Measurements from ENCODE around the gene FMNL1.

FMNL1 gene

DNA sequence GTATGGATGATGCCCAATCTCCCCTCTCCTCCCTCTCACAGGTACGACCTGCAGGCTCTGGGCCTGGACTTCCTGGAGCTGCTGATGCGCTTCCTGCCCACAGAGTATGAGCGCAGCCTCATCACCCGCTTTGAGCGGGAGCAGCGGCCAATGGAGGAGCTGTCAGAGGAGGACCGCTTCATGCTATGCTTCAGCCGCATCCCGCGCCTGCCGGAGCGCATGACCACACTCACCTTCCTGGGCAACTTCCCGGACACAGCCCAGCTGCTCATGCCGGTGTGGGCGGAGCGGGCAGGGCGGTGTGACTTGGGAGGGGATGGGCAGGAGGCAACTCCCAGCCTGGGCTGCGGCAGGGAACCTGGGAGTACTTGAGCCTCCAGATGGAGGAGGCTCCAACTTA lies 22.1 kb downstream of the FMNL1 start:
- no peak overlapping the region for H2AFZ ChIP-seq (ENCODE audit: low read depth, low read length)
- H3K9me3 ChIP-seq (ENCODE audit: insufficient read depth, low read length, severe bottlenecking) = no peaks in the 10 kb centered on the region
- no peaks in the 10 kb centered on the region for H3K79me2 ChIP-seq (ENCODE audit: insufficient read depth, low read length)
- DNase-seq (no peak), ATAC-seq (ENCODE audit: insufficient read depth, low read depth) (no peak)
- H3K4me2 ChIP-seq (ENCODE audit: insufficient read depth, low read length) = no peak overlapping the region
- TF ChIP-seq, protein P1, sequence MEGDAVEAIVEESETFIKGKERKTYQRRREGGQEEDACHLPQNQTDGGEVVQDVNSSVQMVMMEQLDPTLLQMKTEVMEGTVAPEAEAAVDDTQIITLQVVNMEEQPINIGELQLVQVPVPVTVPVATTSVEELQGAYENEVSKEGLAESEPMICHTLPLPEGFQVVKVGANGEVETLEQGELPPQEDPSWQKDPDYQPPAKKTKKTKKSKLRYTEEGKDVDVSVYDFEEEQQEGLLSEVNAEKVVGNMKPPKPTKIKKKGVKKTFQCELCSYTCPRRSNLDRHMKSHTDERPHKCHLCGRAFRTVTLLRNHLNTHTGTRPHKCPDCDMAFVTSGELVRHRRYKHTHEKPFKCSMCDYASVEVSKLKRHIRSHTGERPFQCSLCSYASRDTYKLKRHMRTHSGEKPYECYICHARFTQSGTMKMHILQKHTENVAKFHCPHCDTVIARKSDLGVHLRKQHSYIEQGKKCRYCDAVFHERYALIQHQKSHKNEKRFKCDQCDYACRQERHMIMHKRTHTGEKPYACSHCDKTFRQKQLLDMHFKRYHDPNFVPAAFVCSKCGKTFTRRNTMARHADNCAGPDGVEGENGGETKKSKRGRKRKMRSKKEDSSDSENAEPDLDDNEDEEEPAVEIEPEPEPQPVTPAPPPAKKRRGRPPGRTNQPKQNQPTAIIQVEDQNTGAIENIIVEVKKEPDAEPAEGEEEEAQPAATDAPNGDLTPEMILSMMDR (IDR thresholded peaks at IDR 0.05; ENCODE audit: borderline replicate concordance, extremely low read depth, low read length, poor library complexity, severe bottlenecking) = no peak
- TF ChIP-seq EZH2 (IDR thresholded peaks at IDR 0.05; ENCODE audit: borderline replicate concordance, low read depth, low read length, severe bottlenecking) = no peak
- H3K4me3 ChIP-seq (ENCODE audit: low read depth in 1 of 2, low read length in 2 of 2) = no peak overlapping the region
- peaks cover 22% of the 10 kb centered on the region for H4K20me1 ChIP-seq (ENCODE audit: insufficient read depth, low read length)
- no peaks in the 10 kb centered on the region for H3K27me3 ChIP-seq (ENCODE audit: insufficient read depth, low read length, poor library complexity)
- peaks cover 84% of the 10 kb centered on the region for H3K36me3 ChIP-seq (ENCODE audit: insufficient read depth, low read length)
- H3K27ac ChIP-seq (ENCODE audit: low read length) = no peak overlapping the region
- H3K4me1 ChIP-seq (ENCODE audit: insufficient read depth, low read length) = no peaks in the 10 kb centered on the region
- no peak overlapping the region for H3K9ac ChIP-seq (ENCODE audit: low read depth, low read length)

DNA sequence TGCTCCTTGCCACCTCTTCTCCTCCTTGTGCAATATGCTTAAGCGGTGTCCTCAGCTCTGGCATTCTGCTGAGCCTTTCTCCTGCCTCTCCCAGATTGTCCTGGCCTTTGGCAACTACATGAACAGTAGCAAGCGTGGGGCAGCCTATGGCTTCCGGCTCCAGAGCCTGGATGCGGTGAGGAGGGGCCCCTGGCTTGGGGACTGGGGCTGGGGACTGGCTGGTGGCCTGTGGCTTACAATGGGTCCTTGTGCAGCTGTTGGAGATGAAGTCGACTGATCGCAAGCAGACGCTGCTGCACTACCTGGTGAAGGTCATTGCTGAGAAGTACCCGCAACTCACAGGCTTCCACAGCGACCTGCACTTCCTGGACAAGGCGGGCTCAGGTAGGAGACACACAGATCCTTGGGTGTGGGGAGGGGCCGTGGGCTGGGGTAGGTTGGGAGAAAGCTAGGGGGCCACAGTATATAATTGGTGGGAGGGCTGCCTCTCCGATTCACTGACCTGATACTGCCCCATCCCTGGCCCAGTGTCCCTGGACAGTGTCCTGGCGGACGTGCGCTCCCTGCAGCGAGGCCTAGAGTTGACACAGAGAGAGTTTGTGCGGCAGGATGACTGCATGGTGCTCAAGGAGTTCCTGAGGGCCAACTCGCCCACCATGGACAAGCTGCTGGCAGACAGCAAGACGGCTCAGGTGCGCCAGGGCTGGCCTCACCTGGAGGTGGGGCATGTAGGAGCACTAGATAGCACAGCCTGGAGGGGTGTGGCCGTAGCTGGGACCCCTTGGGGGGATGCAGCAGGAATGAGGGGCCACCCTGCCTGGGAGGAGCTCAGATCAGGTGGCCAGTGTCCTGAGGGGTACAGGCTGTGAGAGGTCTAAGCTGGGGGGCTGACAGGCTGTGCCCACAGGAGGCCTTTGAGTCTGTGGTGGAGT lies 23.3 kb downstream of the FMNL1 start:
- Histone ChIP-seq H3K4me3 (ENCODE audit: low read depth in 1 of 2, low read length in 2 of 2) (no peak overlapping the region), H3K79me2 (ENCODE audit: insufficient read depth, low read length) (no peaks in the 10 kb centered on the region), H4K20me1 (ENCODE audit: insufficient read depth, low read length) (peaks cover 20% of the 10 kb centered on the region), H2AFZ (ENCODE audit: low read depth, low read length) (no peak overlapping the region), H3K27me3 (ENCODE audit: insufficient read depth, low read length, poor library complexity) (no peaks in the 10 kb centered on the region), H3K9me3 (ENCODE audit: insufficient read depth, low read length, severe bottlenecking) (no peaks in the 10 kb centered on the region), H3K27ac (ENCODE audit: low read length) (no peak overlapping the region), H3K4me2 (ENCODE audit: insufficient read depth, low read length) (no peak overlapping the region), H3K9ac (ENCODE audit: low read depth, low read length) (no peak overlapping the region), H3K4me1 (ENCODE audit: insufficient read depth, low read length) (no peaks in the 10 kb centered on the region), H3K36me3 (ENCODE audit: insufficient read depth, low read length) (peaks cover 80% of the 10 kb centered on the region)
- DNase-seq (no peak), ATAC-seq (ENCODE audit: insufficient read depth, low read depth) (no peak)
- no peak for TF ChIP-seq EZH2 (IDR thresholded peaks at IDR 0.05; ENCODE audit: borderline replicate concordance, low read depth, low read length, severe bottlenecking)
- TF ChIP-seq, protein P1 (IDR thresholded peaks at IDR 0.05; ENCODE audit: borderline replicate concordance, extremely low read depth, low read length, poor library complexity, severe bottlenecking) = no peak

DNA sequence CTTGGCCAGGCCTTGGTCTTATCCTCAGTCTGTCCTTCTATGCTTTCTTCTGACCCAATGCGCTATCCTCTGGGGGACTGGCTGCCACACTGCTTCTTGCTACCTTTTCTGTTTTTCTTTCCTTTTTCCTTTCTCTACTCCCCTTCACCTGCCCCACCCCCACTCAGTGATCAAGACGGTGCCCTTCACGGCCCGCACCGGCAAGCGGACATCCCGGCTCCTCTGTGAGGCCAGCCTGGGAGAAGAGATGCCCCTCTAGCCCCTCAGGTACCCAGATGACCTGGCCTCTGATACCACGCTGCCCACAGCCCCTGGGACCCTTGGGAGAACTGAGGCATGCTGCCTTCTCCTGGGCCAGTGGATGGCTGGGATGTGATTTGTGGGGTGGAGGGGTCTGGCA lies 24.7 kb downstream of the FMNL1 start:
- no peaks in the 10 kb centered on the region for H3K4me1 ChIP-seq (ENCODE audit: insufficient read depth, low read length)
- H3K4me2 ChIP-seq (ENCODE audit: insufficient read depth, low read length) = no peak overlapping the region
- H4K20me1 ChIP-seq (ENCODE audit: insufficient read depth, low read length) = peaks cover 20% of the 10 kb centered on the region
- H3K27ac ChIP-seq (ENCODE audit: low read length) = no peak overlapping the region
- H3K79me2 ChIP-seq (ENCODE audit: insufficient read depth, low read length) = no peaks in the 10 kb centered on the region
- ATAC-seq (ENCODE audit: insufficient read depth, low read depth) = no peak
- no peak overlapping the region for H2AFZ ChIP-seq (ENCODE audit: low read depth, low read length)
- H3K36me3 ChIP-seq (ENCODE audit: insufficient read depth, low read length) = peaks cover 66% of the 10 kb centered on the region
- H3K9me3 ChIP-seq (ENCODE audit: insufficient read depth, low read length, severe bottlenecking) = no peaks in the 10 kb centered on the region
- no peak overlapping the region for H3K4me3 ChIP-seq (ENCODE audit: low read depth in 1 of 2, low read length in 2 of 2)
- H3K27me3 ChIP-seq (ENCODE audit: insufficient read depth, low read length, poor library complexity) = no peaks in the 10 kb centered on the region
- DNase-seq = no peak
- TF ChIP-seq, protein P1 (IDR thresholded peaks at IDR 0.05; ENCODE audit: borderline replicate concordance, extremely low read depth, low read length, poor library complexity, severe bottlenecking) = no peak
- no peak for TF ChIP-seq EZH2 (IDR thresholded peaks at IDR 0.05; ENCODE audit: borderline replicate concordance, low read depth, low read length, severe bottlenecking)
- H3K9ac ChIP-seq (ENCODE audit: low read depth, low read length) = no peak overlapping the region
